A549 (cell line): ENCODE data around the gene RSPH3. TPM values are rescaled to one million over a fixed set of nuclear protein-coding genes. Genes with fewer than 3 reads are reported as not detected.
A peak's percentile ranks its signal among the peaks of the same experiment; 100 is the strongest.
"Not testable (repeated sequence)": the region's sequence is repeated elsewhere in the genome, so short reads cannot be mapped to it uniquely, and the experiment has no call there.

Experiments
- ATAC-seq, 2 experiments: fragments of 200-7000 bp in 1 of 2; fragments of >200 bp in 1 of 2; cut with Nextera tagmentation in 1 of 2; cut with Tn5 transposase in 1 of 2; 3 replicates each; pipeline versions ENCODE4 v1.8.0 to v1.9.1; 2018 to 2020; ENCODE audit warnings: mild to moderate bottlenecking in 1 of 2, moderate library complexity in 1 of 2
- CTCF ChIA-PET: fragments of 300-600 bp; sonication (Branson Sonifier 250); formaldehyde crosslinking; extraction: SDS; loops from one replicate; lab custom pipeline; 2021; ENCODE audit warnings: antibody characterized with exemption, inconsistent platforms; lab: Yijun Ruan, JAX
- POLR2A ChIA-PET: fragments of 350-600 bp; formaldehyde crosslinking; extraction: SDS; loops from one replicate; lab custom pipeline; 2021; ENCODE audit warnings: antibody characterized with exemption, inconsistent platforms; lab: Yijun Ruan, JAX
- DNase-seq, 2 experiments: peaks; one replicate each; pipeline versions ENCODE4 v3.0.0 to v3.0.0-alpha.2; 2011 to 2016; ENCODE audit warnings: low read depth in 1 of 2, low spot score in 1 of 2
- FAIRE-seq: peaks from 2 replicates; lab custom pipeline; 2011; peaks lifted over from hg19 to GRCh38; lab: Jason Lieb, UNC
- H3K27ac ChIP-seq, 2 experiments: fragments of >200 bp; sonication (Bioruptor Twin); formaldehyde crosslinking; 3 replicates each; pipeline ENCODE4 v1.5.1; 2016 to 2017
- H3K4me1 ChIP-seq: fragments of >200 bp; sonication (Bioruptor Twin); formaldehyde crosslinking; 3 replicates; pipeline ENCODE4 v1.6.1; 2016
- H3K4me2 ChIP-seq: fragments of >200 bp; sonication (Bioruptor Twin); formaldehyde crosslinking; 3 replicates; pipeline ENCODE4 v1.6.1; 2016
- H3K4me3 ChIP-seq: fragments of >200 bp; sonication (Bioruptor Twin); formaldehyde crosslinking; 3 replicates; pipeline ENCODE4 v1.5.1; 2016
- H3K9me3 ChIP-seq: fragments of >200 bp; sonication (Bioruptor Twin); formaldehyde crosslinking; 3 replicates; pipeline ENCODE4 v1.6.1; 2016
- CBX2 ChIP-seq: fragments of 200-600 bp; sonication (generic); IDR thresholded peaks from 2 replicates; pipeline ENCODE4 v1.6.1; 2016; ENCODE audit warnings: low read depth, mild to moderate bottlenecking, borderline replicate concordance
- CHD4 ChIP-seq: fragments of 200-600 bp; sonication (generic); IDR thresholded peaks from 2 replicates; pipeline ENCODE4 v1.6.1; 2016; ENCODE audit warnings: antibody characterized with exemption, mild to moderate bottlenecking, borderline replicate concordance
- EHF ChIP-seq: fragments of 250-450 bp; sonication (Bioruptor Pico); IDR thresholded peaks from 2 replicates; pipeline ENCODE4 v1.5.0; 2020; ENCODE audit warnings: mild to moderate bottlenecking
- ESRRA ChIP-seq: fragments of 150-350 bp; IDR thresholded peaks from 2 replicates; pipeline ENCODE4 v1.6.1; 2014; ENCODE audit warnings: mild to moderate bottlenecking, low read length, borderline replicate concordance
- FOXS1 ChIP-seq: fragments of 250-450 bp; sonication (Bioruptor Pico); IDR thresholded peaks from 2 replicates; pipeline ENCODE4 v1.5.0; 2020; ENCODE audit warnings: mild to moderate bottlenecking, moderate library complexity
- HES2 ChIP-seq: fragments of >200 bp; sonication (Bioruptor Twin); formaldehyde crosslinking; IDR thresholded peaks from 2 replicates; pipeline ENCODE4 v1.6.1; 2016
- MAFK ChIP-seq: fragments of 450-650 bp; IDR thresholded peaks from 2 replicates; pipeline ENCODE4 v1.6.1; 2014; ENCODE audit not compliant: partially characterized antibody
- MAZ ChIP-seq: fragments of 150-350 bp; IDR thresholded peaks from 2 replicates; pipeline ENCODE4 v1.6.1; 2014; ENCODE audit warnings: antibody characterized with exemption, low read depth, low read length, borderline replicate concordance
- NPAS2 ChIP-seq: fragments of 250-450 bp; sonication (Bioruptor Pico); IDR thresholded peaks from 2 replicates; pipeline ENCODE4 v1.8.0; 2022; ENCODE audit warnings: mild to moderate bottlenecking, moderate library complexity, borderline replicate concordance
- RAD21 ChIP-seq, 2 experiments: fragments of >200 bp in 1 of 2; sonication (Bioruptor Twin) in 1 of 2; formaldehyde crosslinking in 1 of 2; IDR thresholded peaks in 1 of 2; conservative IDR thresholded peaks in 1 of 2; 2 replicates in 1 of 2; 3 replicates in 1 of 2; pipeline ENCODE4 v1.6.1; 2012 to 2018; ENCODE audit warnings: inconsistent platforms in 1 of 2
- RNF2 ChIP-seq: fragments of 200-600 bp; sonication (generic); IDR thresholded peaks from 2 replicates; pipeline ENCODE4 v1.6.1; 2016; ENCODE audit warnings: low read depth, mild to moderate bottlenecking, antibody characterized with exemption, moderate library complexity, borderline replicate concordance
- TP53 ChIP-seq: fragments of 250-450 bp; sonication (Bioruptor Pico); IDR thresholded peaks from 2 replicates; pipeline ENCODE4 v1.5.0; 2021; ENCODE audit warnings: mild to moderate bottlenecking, moderate library complexity
- USF2 ChIP-seq: fragments of 450-650 bp; IDR thresholded peaks from 2 replicates; pipeline ENCODE4 v1.6.1; 2014; ENCODE audit warnings: antibody characterized with exemption
- ZFP36 ChIP-seq: fragments of 450-650 bp; IDR thresholded peaks from 2 replicates; pipeline ENCODE4 v1.6.1; 2014; ENCODE audit warnings: borderline replicate concordance; ENCODE audit not compliant: partially characterized antibody
- WGBS: methylation state at CpG from one replicate; pipeline ENCODE4 v1.1.6; 2017; ENCODE audit errors: missing lambda C conversion rate; 5-methylcytosine and 5-hydroxymethylcytosine counted together
- polyA plus RNA-seq, 4 experiments: library from polyadenylated mRNA; depleted of rRNA in 3 of 4; stranded (reverse); fragments of >200 nt; fragmentation: RNase III in 1 of 4; extraction: RNeasy Plus Mini Kit Qiagen cat#74134 plus additional on column Dnase treatment in 1 of 4; gene quantifications; 2 replicates in 3 of 4; 3 replicates in 1 of 4; pipeline ENCODE4 v1.2.3, GENCODE V29; 2011 to 2017

Gene RSPH3
- polyA plus RNA-seq, 2 of the 4 experiments (the other 2 are of a cell fraction), result 2.6 to 3.6 TPM

- CTCF ChIA-PET, result interaction anchor here (0.8 to 4.4 kb wide), 2 partner anchors 8 to 64 kb away, joined by 3 to 30 read pairs; no protein-coding TSS in a partner anchor
- WGBS, result 56% methylated on average over 8 of the region's 8 CpGs
- no peak for FAIRE-seq
Observed at GRCh38 chr6:159038914-159039884, 39.2 kb upstream of the RSPH3 start.

GRCh38 chr6:159038318-159038717 is 38.3 kb upstream of the RSPH3 start:
- H3K9me3 ChIP-seq, CTCF ChIA-PET, H3K4me1 ChIP-seq, DNase-seq, H3K4me2 ChIP-seq, FAIRE-seq, ATAC-seq, H3K4me3 ChIP-seq, H3K27ac ChIP-seq, POLR2A ChIA-PET: not testable (repeated sequence)
- 78% methylated on average over 12 of the region's 12 CpGs for WGBS

More at GRCh38 chr6:159038914-159039884, 39.2 kb upstream of the RSPH3 start:
- POLR2A ChIA-PET, result interaction anchor here (1.2 kb wide), 1 partner anchor 39 kb away, joined by 3 read pairs; the partner anchor contains the start of gene RSPH3
- TF ChIP-seq EHF (CRISPR knock-in tag), result no peak
- TF ChIP-seq RNF2, result peak; percentile 21; the same call in 1 of the 2 replicates
- no peak overlapping the region for H3K4me2 ChIP-seq
- DNase-seq (no peak), ATAC-seq (no peak)
- H3K4me1 ChIP-seq, result no peaks in the 10 kb centered on the region
- no peaks in the 10 kb centered on the region for H3K9me3 ChIP-seq
- H3K27ac ChIP-seq, result no peak overlapping the region
- H3K4me3 ChIP-seq, result no peak overlapping the region

GRCh38 chr6:159037756-159038290 is 37.8 kb upstream of the RSPH3 start:
- WGBS, result 63% methylated on average over 5 of the region's 5 CpGs
- TF ChIP-seq MAFK (no peak), FOXS1 (CRISPR knock-in tag) (no peak), CBX2 (no peak), ZFP36 (no peak), RAD21 (conservative IDR thresholded peaks at IDR 0.05 in 1 of 2, IDR thresholded peaks at IDR 0.05 in 1 of 2) (no peak), NPAS2 (CRISPR knock-in tag) (no peak), HES2 (no peak), ESRRA (no peak)
- no peak for DNase-seq
- no peak overlapping the region for H3K4me3 ChIP-seq
- H3K4me2 ChIP-seq, result no peak overlapping the region
- H3K9me3 ChIP-seq, result no peaks in the 10 kb centered on the region
- FAIRE-seq, result no peak
- no peaks in the 10 kb centered on the region for H3K4me1 ChIP-seq
- no peak for ATAC-seq
- ChIA-PET POLR2A (no interaction called here), CTCF (no interaction called here)
- no peak overlapping the region for H3K27ac ChIP-seq

- ATAC-seq, result no peak
- 88% methylated on average over 5 of the region's 14 CpGs for WGBS
- CTCF ChIA-PET, result interaction anchor here (1.2 kb wide), 1 partner anchor 98 kb away, joined by 3 read pairs; no protein-coding TSS in a partner anchor
Observed at GRCh38 chr6:159036673-159037072, 36.7 kb upstream of the RSPH3 start.

More at GRCh38 chr6:159036673-159037072, 36.7 kb upstream of the RSPH3 start:
- DNase-seq (no peak), FAIRE-seq (no peak)
- Histone ChIP-seq H3K4me3 (no peak overlapping the region), H3K9me3 (no peaks in the 10 kb centered on the region), H3K27ac (no peak overlapping the region), H3K4me2 (no peak overlapping the region), H3K4me1 (no peaks in the 10 kb centered on the region)
- TF ChIP-seq MAZ, result no peak
- no peak for TF ChIP-seq TP53 (CRISPR knock-in tag)
- no peak for TF ChIP-seq ZFP36
- TF ChIP-seq USF2, result no peak
- no peak for TF ChIP-seq CHD4
- POLR2A ChIA-PET, result no interaction called here
